NCI-H1930 (cell line): ENCODE data around the gene HOXB6.

Experiments
- DNase-seq, 2 experiments: peaks; one replicate each; lab custom pipeline; 2025; lab: John Stamatoyannopoulos, UW

HOXB6 gene

GRCh38 chr17:48621410-48622392 lies 16.9 kb upstream of the HOXB6 start:
- DNase-seq = no peak

GRCh38 chr17:48620461-48621139 lies 15.8 kb upstream of the HOXB6 start:
- no peak for DNase-seq

- no peak for DNase-seq
These were observed 15.2 kb upstream of the HOXB6 start for GRCh38 chr17:48619826-48620449.

GRCh38 chr17:48618256-48618896 lies 13.6 kb upstream of the HOXB6 start:
- peak; percentile 36 to 78 for DNase-seq

- no peak for DNase-seq
These were observed 12.9 kb upstream of the HOXB6 start for GRCh38 chr17:48617471-48618255.

GRCh38 chr17:48616717-48617470 lies 12.1 kb upstream of the HOXB6 start:
- DNase-seq = no peak

DNA sequence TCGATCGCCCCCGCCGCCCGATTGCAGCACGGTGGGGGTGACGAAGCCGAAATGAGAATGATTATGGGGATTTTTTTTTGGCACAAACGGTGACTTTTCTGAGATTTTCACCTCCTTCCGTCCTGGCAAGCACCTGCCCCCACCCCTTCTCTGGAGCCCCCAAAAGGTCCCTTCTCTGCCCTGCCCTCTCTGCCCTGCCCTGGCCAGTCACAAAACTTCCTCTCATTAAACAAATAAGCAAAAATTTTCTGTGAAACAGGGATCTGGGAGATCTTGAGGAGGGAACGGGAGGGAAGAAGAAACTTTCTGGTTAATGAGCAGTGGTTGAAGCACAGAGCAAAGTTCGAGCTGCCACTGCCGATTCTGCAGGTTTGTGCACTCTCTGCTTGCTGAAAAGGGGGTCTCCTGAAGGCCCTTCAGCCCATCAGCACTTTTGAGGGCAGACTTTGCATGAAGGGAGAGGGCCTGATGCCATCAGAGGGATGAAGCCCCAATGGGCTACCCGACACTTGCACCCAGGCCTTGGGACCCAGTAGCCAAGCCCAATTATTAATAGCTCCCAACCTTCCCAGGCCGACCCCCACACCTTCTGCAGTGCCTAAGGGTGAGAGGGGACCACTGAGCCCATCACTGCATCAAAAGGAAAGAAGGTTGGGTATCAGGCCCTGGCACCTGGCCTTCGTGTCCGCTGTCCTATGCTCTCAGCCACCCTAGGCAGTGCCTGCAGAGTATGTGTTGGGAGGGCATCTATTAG lies 11.4 kb upstream of the HOXB6 start:
- no peak for DNase-seq

- DNase-seq = no peak
These were observed 10.5 kb upstream of the HOXB6 start, which contains the start of gene HOXB8 for GRCh38 chr17:48615047-48615962. TSS of gene HOXB8 (minus strand) at chr17:48615292. CDS start at chr17:48614704, 588 bp downstream.

DNA sequence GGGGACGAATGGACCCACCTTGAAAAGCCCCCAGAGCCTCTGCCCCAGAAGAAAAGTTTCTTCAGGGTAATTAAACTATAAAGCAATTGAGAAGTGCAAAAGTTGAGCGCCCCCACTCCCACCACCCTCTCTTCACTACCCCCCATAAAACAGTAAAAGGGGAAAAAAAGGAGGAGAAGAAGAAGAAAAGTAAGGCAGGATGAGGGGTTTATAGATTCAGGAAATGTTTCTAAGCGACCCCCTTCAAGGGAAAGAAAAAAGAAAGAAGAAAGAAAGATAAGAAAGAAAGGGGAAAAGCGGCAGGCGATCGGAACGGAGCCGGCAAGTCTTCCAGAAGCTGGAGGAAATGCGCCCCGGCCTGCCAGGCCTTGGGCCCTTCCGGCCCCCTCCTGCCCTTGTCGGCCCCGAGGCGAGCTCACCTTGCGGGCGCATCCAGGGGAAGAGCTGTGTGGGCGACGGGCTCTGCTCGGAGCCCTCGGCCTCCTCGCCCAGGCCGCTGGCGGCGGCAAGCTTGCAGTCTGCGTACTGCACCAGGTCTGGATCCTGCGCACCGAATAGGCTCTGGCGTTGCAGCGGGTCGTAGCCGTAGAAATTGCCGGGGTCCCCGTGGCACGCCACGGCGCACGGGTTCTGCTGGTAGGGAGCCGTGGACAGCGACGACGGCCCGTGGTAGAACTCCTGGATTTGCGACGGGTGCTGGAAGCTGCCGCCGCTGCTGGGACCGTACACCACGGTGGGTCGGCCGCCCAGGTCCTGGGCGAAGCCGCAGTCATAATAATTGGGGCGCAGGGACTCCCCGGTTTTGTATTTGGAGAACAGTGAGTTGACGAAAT lies 9.3 kb upstream of the HOXB6 start:
- DNase-seq = no peak

- peak; percentile 41 to 52 for DNase-seq
These were observed 8.3 kb upstream of the HOXB6 start for GRCh38 chr17:48612854-48613691.

DNA sequence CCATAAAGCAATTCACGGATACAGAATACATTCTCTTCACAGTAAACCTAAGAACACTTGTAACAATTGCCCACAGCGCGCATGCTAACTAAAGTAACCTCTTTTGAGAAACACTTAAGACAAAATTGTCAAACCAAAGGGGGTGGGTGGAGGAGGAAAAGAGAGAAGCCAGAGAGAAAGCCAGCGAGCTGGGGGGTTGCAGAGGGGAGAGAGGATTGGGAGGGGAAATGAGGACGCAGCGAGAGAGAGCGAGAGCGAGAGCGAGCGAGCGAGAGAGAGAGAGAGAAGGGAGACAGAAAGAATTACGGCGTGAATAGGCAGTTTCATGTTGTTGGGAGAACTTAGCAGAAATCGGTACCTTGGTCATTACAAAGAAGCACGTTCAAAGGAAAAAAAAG lies 7.7 kb upstream of the HOXB6 start:
- DNase-seq = no peak

GRCh38 chr17:48611681-48612455 lies 7.1 kb upstream of the HOXB6 start:
- DNase-seq = peak; percentile 52 to 74

DNA sequence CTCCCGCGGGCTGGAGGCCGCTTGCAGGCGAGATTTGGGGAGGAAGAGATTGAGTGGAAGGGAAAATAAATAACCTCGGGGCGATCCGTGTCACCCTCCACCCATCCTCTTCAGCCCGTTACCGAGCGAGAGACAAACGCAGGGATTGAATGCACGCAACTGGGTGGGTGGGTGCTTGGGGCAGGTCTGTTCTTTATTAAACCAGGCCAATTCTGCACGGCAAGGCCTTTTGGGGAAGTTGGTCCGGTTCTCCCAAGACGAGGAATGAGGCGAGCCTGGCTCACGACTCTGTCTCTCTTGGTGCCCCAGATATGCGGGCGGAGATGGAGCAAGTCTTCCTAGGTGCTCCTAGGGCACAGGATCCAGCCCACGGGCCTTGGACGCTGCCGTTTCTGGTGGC lies 6.4 kb upstream of the HOXB6 start:
- no peak for DNase-seq

DNA sequence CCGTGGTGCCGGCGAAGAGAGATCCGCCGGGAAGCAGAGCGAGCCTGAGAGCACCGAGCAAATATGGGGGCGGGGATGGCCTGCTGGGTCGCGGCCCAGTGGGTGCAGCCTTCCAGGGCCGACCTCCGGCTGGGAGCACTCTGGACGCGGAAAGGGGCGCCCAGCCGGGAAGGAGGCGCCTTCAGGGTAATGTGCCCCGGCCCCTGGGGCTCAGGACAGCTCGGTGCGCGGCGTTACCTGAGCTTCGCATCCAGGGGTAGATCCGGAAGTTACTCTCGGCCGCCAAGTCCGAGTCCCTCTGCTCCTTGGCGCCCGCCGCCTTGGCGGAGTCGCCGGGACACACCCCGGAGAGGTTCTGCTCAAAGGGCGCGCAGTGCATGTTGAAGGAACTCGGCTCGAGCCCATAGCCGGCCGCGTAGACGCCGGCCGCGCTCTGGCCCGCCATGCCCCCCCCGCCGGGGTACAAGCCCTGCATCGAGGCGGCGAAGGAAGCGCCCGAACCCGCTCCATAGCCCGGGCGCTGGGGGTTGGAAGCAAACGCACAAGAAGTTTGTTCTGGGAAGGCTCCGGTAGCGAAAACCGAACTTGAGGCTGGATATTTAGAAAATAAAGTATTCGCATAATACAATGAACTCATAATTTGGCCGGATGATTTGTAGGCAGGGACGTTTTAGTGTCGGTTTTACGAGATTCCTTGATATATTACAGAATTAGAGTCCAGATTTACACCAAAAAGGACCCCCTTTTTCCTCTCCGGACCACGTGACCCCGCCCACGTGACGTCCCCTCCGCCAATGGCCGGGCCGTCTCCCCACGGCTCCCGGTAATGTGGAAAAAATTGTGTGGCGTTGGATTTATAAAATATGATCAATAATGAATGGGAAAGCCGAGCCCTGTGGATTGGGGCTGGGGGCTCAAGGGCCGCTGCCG lies 5.8 kb upstream of the HOXB6 start, which contains the start of gene HOXB7:
Gene HOXB7, minus strand, starts transcription at position 736 of the 930 bp plus-strand sequence. Its CDS starts 99 bp downstream, at position 637.
- DNase-seq = peak; percentile 10 to 68
